DND-41 (cell line): ENCODE measurements around the gene SIPA1L2.

Experiments used
- ATAC-seq: fragments of 200-7000 bp; cut with Tn5 transposase; 3 replicates; pipeline ENCODE4 v1.9.1; 2021; ENCODE audit warnings: low read depth; ENCODE audit not compliant: insufficient read depth
- DNase-seq: peaks from one replicate; pipeline ENCODE4 v3.0.0-alpha.2; 2020
- H2AFZ ChIP-seq: 2 replicates; pipeline ENCODE4 v1.6.0; 2012; ENCODE audit warnings: low read depth, low read length
- H3K27ac ChIP-seq: 2 replicates; pipeline ENCODE4 v1.5.1; 2012; ENCODE audit warnings: low read length, inconsistent platforms
- H3K27me3 ChIP-seq: fragments of 200-600 bp; sonication (generic); 2 replicates; pipeline ENCODE4 v1.6.0; 2012; ENCODE audit warnings: low read length, mild to moderate bottlenecking, inconsistent platforms; ENCODE audit not compliant: insufficient read depth, poor library complexity
- H3K36me3 ChIP-seq: 2 replicates; pipeline ENCODE4 v1.5.1; 2012; ENCODE audit warnings: low read length, inconsistent platforms; ENCODE audit not compliant: insufficient read depth
- H3K4me1 ChIP-seq: 2 replicates; pipeline ENCODE4 v1.5.1; 2012; ENCODE audit warnings: mild to moderate bottlenecking, low read length; ENCODE audit not compliant: insufficient read depth
- H3K4me2 ChIP-seq: 2 replicates; pipeline ENCODE4 v1.6.0; 2012; ENCODE audit warnings: mild to moderate bottlenecking, moderate library complexity, low read length, inconsistent platforms; ENCODE audit not compliant: insufficient read depth
- H3K4me3 ChIP-seq, 2 experiments: fragments of 200-600 bp in 1 of 2; shearing (Covaris generic) in 1 of 2; 2 replicates each; pipeline ENCODE4 v1.5.1; 2012 to 2016; ENCODE audit warnings: inconsistent platforms in 2 of 2, low read length in 2 of 2, mild to moderate bottlenecking in 2 of 2, low read depth in 1 of 2, moderate library complexity in 1 of 2
- H3K79me2 ChIP-seq: 2 replicates; pipeline ENCODE4 v1.6.0; 2012; ENCODE audit warnings: low read length, inconsistent platforms; ENCODE audit not compliant: insufficient read depth
- H3K9ac ChIP-seq: 2 replicates; pipeline ENCODE4 v1.6.0; 2012; ENCODE audit warnings: low read depth, mild to moderate bottlenecking, inconsistent platforms, low read length, moderate library complexity
- H3K9me3 ChIP-seq: 2 replicates; pipeline ENCODE4 v1.5.1; 2012; ENCODE audit warnings: low read length, moderate library complexity, mild to moderate bottlenecking, inconsistent platforms; ENCODE audit not compliant: insufficient read depth, severe bottlenecking
- H4K20me1 ChIP-seq: 2 replicates; pipeline ENCODE4 v1.6.0; 2012; ENCODE audit warnings: low read length; ENCODE audit not compliant: insufficient read depth
- EZH2 ChIP-seq: IDR thresholded peaks from 3 replicates; pipeline ENCODE4 v1.6.1; 2012; ENCODE audit warnings: borderline replicate concordance, low read depth, mild to moderate bottlenecking, moderate library complexity, low read length, inconsistent platforms; ENCODE audit not compliant: severe bottlenecking
- TF ChIP-seq, protein P1 (sequence below): IDR thresholded peaks from 2 replicates; pipeline ENCODE4 v1.5.1; 2012; ENCODE audit warnings: borderline replicate concordance, low read length, moderate library complexity, mild to moderate bottlenecking; ENCODE audit not compliant: poor library complexity, severe bottlenecking; ENCODE audit errors: extremely low read depth

Gene SIPA1L2

DNA sequence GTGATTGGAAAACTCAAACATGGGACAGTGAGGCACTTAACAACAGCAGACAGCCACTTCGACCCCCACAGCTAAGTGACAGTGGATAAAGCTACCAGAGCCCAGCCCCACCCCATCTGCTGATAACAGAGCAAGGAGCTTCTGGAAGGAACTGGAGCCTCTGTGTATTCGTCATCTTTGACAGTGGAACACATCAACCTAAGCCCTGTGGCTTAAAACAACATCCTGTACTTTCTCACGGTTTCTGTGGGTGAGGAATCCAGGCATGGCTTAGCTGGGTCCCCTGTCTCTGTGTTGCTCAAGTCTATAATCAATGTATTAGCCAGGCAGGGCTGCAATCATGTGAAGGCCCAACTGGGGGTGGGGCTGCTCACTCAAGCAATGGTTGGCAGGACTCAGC lies 18.4 kb upstream of the SIPA1L2 start:
- Histone ChIP-seq H3K36me3 (no peaks in the 10 kb centered on the region), H4K20me1 (no peaks in the 10 kb centered on the region), H3K9ac (no peak overlapping the region), H3K27ac (no peak overlapping the region), H2AFZ (no peak overlapping the region), H3K79me2 (no peaks in the 10 kb centered on the region), H3K4me1 (no peaks in the 10 kb centered on the region), H3K4me2 (no peak overlapping the region), H3K27me3 (no peaks in the 10 kb centered on the region), H3K4me3 (no peak overlapping the region), H3K9me3 (no peaks in the 10 kb centered on the region)
- TF ChIP-seq, protein P1, sequence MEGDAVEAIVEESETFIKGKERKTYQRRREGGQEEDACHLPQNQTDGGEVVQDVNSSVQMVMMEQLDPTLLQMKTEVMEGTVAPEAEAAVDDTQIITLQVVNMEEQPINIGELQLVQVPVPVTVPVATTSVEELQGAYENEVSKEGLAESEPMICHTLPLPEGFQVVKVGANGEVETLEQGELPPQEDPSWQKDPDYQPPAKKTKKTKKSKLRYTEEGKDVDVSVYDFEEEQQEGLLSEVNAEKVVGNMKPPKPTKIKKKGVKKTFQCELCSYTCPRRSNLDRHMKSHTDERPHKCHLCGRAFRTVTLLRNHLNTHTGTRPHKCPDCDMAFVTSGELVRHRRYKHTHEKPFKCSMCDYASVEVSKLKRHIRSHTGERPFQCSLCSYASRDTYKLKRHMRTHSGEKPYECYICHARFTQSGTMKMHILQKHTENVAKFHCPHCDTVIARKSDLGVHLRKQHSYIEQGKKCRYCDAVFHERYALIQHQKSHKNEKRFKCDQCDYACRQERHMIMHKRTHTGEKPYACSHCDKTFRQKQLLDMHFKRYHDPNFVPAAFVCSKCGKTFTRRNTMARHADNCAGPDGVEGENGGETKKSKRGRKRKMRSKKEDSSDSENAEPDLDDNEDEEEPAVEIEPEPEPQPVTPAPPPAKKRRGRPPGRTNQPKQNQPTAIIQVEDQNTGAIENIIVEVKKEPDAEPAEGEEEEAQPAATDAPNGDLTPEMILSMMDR, result no peak
- no peak for TF ChIP-seq EZH2
- DNase-seq (no peak), ATAC-seq (peak; percentile 19; the same call in 1 of the 3 replicates)

DNA sequence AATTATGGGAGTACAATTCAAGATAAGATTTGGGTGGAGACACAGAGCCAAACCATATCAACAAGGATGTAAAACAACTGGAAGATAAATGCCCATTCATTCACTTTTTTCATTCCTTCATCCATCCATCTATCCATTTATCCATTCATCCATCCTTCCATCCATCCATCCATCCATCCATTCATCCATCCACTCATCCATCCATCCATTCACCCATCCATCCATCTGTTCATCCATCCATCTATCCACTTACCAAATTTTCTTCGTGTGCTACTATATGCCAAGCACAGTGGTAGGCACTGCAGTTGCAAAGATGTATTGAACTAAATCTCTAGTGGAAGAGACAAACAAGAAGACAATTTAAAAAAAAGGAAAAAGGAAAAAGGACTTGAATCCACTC lies 14.3 kb upstream of the SIPA1L2 start:
- no peak for TF ChIP-seq EZH2
- TF ChIP-seq, protein P1, result no peak

DNA sequence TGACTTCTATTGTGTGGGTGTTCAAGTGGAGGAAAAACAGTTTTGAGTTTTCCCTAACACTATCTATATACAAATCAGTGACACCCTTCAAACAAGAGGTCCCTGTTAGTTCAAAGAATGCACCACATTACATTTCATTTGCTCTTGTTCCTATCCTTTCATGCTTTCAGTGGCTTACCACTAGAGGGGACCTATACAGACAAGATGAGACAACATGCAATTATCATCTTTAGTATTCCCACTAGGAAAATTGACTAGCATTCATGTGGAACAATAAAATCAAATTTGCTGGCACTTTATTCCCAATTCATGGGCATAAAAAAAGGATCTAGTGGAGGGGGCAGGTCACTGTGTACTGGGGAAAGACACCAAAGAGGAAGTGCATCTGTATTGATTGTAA lies 13.3 kb upstream of the SIPA1L2 start:
- Histone ChIP-seq H3K4me2 (no peak overlapping the region), H3K27me3 (no peaks in the 10 kb centered on the region), H4K20me1 (no peaks in the 10 kb centered on the region), H3K4me1 (no peaks in the 10 kb centered on the region), H3K27ac (no peak overlapping the region), H3K79me2 (no peaks in the 10 kb centered on the region), H3K9ac (no peak overlapping the region), H2AFZ (no peak overlapping the region), H3K9me3 (no peaks in the 10 kb centered on the region), H3K36me3 (no peaks in the 10 kb centered on the region), H3K4me3 (no peak overlapping the region)
- no peak for TF ChIP-seq EZH2
- TF ChIP-seq, protein P1, result no peak
- ATAC-seq (no peak), DNase-seq (no peak)

More for the DNA sequence above, 14.3 kb upstream of the SIPA1L2 start:
- H3K4me2 ChIP-seq, result no peak overlapping the region
- DNase-seq (no peak), ATAC-seq (no peak)
- no peak overlapping the region for H2AFZ ChIP-seq
- H3K9ac ChIP-seq, result no peak overlapping the region
- H3K27me3 ChIP-seq, result no peaks in the 10 kb centered on the region
- no peaks in the 10 kb centered on the region for H3K79me2 ChIP-seq
- H3K4me3 ChIP-seq, result no peak overlapping the region
- no peaks in the 10 kb centered on the region for H3K9me3 ChIP-seq
- no peak overlapping the region for H3K27ac ChIP-seq
- no peaks in the 10 kb centered on the region for H3K4me1 ChIP-seq
- H4K20me1 ChIP-seq, result no peaks in the 10 kb centered on the region
- no peaks in the 10 kb centered on the region for H3K36me3 ChIP-seq

DNA sequence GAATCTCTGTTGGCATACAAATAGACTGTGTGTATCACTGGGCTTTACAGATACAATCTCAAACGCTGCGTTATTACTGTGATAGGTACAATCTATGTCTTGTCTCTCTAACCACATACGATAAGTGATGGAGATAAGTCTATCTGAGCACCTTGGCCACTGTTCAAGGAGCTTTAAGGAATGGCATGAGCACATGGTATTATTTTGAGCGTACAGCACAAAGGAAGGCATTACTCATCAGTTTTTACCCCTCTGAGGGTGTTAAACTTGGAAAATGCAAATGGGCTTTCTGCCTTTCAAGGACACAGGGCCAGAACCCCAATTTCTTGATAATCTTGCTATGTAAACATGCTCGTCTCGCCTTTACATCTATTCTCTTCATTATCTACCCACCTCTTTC lies 11.6 kb upstream of the SIPA1L2 start:
- Histone ChIP-seq H3K9ac (no peak overlapping the region), H4K20me1 (no peaks in the 10 kb centered on the region), H3K4me2 (no peak overlapping the region), H3K27ac (no peak overlapping the region), H2AFZ (no peak overlapping the region), H3K4me3 (no peak overlapping the region), H3K79me2 (no peaks in the 10 kb centered on the region), H3K36me3 (no peaks in the 10 kb centered on the region), H3K9me3 (no peaks in the 10 kb centered on the region), H3K4me1 (no peaks in the 10 kb centered on the region), H3K27me3 (no peaks in the 10 kb centered on the region)
- DNase-seq (no peak), ATAC-seq (no peak)
- TF ChIP-seq EZH2, result no peak
- TF ChIP-seq, protein P1, result no peak
